Esophagus muscularis mucosa (tissue), 3 donors: ENCODE measurements around the gene SNHG17.

ENCODE experiments used
- POLR2A ChIP-seq: fragments of 450-650 bp; IDR thresholded peaks from one replicate; pipeline ENCODE4 v1.6.1; 2017; ENCODE audit warnings: antibody characterized with exemption, moderate library complexity, mild to moderate bottlenecking, low read depth
- POLR2AphosphoS5 ChIP-seq, 2 donors: sonication (generic); formaldehyde crosslinking; IDR thresholded peaks; one replicate each; pipeline ENCODE4 v1.6.1; 2017; ENCODE audit warnings: antibody characterized with exemption in 2 of 2
- TF ChIP-seq, protein P1 (sequence below), 3 experiments: fragments of 200-600 bp in 2 of 3; fragments of 450-650 bp in 1 of 3; sonication (generic) in 2 of 3; IDR thresholded peaks; one replicate each; pipeline ENCODE4 v1.5.1; 2017 to 2019; ENCODE audit warnings: antibody characterized with exemption in 3 of 3, mild to moderate bottlenecking in 2 of 3, moderate library complexity in 1 of 3

DNA sequence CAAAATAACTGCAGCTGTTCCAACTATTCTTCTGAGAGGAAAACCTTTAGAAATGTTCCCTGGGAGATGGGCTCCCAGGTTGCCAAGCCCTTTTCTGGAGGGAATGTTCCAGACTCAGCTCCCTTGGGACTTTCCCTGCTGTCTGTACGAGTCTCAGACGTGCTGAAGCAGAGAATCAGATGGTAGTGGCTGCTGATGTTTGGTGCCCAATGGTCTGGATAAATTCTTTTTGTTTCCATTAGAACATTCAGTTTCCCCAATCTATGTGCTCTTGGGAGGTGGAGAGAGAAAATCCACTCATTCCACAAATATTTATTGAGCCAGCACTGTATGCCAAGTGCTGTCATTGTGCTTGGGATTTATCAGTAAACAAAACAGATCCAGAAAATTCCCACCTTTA, 40.0 kb downstream of the SNHG17 start:
- TF ChIP-seq, protein P1, sequence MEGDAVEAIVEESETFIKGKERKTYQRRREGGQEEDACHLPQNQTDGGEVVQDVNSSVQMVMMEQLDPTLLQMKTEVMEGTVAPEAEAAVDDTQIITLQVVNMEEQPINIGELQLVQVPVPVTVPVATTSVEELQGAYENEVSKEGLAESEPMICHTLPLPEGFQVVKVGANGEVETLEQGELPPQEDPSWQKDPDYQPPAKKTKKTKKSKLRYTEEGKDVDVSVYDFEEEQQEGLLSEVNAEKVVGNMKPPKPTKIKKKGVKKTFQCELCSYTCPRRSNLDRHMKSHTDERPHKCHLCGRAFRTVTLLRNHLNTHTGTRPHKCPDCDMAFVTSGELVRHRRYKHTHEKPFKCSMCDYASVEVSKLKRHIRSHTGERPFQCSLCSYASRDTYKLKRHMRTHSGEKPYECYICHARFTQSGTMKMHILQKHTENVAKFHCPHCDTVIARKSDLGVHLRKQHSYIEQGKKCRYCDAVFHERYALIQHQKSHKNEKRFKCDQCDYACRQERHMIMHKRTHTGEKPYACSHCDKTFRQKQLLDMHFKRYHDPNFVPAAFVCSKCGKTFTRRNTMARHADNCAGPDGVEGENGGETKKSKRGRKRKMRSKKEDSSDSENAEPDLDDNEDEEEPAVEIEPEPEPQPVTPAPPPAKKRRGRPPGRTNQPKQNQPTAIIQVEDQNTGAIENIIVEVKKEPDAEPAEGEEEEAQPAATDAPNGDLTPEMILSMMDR (IDR thresholded peaks at IDR 0.05), result no peak
- no peak for TF ChIP-seq POLR2A
- no peak for TF ChIP-seq POLR2AphosphoS5 (IDR thresholded peaks at IDR 0.05)
